SU-DHL-6 (cell line): Measurements from ENCODE around the gene PRDM13.

Source experiments
- H2AFZ ChIP-seq: fragments of 200-600 bp; sonication (generic); 2 replicates; pipeline ENCODE4 v1.6.1; 2014; ENCODE audit warnings: low read depth, mild to moderate bottlenecking, moderate library complexity, mixed read lengths, antibody characterized with exemption, low read length; ENCODE audit not compliant: severe bottlenecking
- H3F3A ChIP-seq: fragments of 200-600 bp; shearing (Covaris generic); 2 replicates; pipeline ENCODE4 v1.6.0; 2016; ENCODE audit warnings: antibody characterized with exemption, mild to moderate bottlenecking; ENCODE audit not compliant: insufficient read depth
- H3K27ac ChIP-seq: fragments of 200-600 bp; sonication (generic); 2 replicates; pipeline ENCODE4 v1.5.1; 2016; ENCODE audit warnings: low read depth, mild to moderate bottlenecking, low read length, moderate library complexity, mixed read lengths
- H3K27me3 ChIP-seq: fragments of 200-600 bp; sonication (generic), shearing (Covaris generic); 2 replicates; pipeline ENCODE4 v1.6.0; 2014; ENCODE audit warnings: mild to moderate bottlenecking, low read length
- H3K36me3 ChIP-seq: fragments of 200-600 bp; sonication (generic); 2 replicates; pipeline ENCODE4 v1.6.1; 2014; ENCODE audit warnings: mild to moderate bottlenecking, low read length, mixed read lengths
- H3K4me2 ChIP-seq: fragments of 300-600, 200-600 bp; shearing (Covaris generic), sonication (generic); 2 replicates; pipeline ENCODE4 v1.6.0; 2014; ENCODE audit warnings: low read length, low read depth, mild to moderate bottlenecking; ENCODE audit not compliant: poor library complexity, severe bottlenecking
- H3K4me3 ChIP-seq: fragments of 200-600 bp; sonication (generic); 2 replicates; pipeline ENCODE4 v1.5.1; 2014; ENCODE audit warnings: antibody characterized with exemption, low read length, mild to moderate bottlenecking, mixed read lengths; ENCODE audit not compliant: insufficient read depth, poor library complexity, severe bottlenecking
- H3K79me2 ChIP-seq: fragments of 200-600 bp; sonication (generic); 2 replicates; pipeline ENCODE4 v1.6.1; 2014; ENCODE audit warnings: mild to moderate bottlenecking, low read length, moderate library complexity; ENCODE audit not compliant: insufficient read depth
- H3K9ac ChIP-seq: fragments of 200-600 bp; sonication (generic); 2 replicates; pipeline ENCODE4 v1.7.0; 2014; ENCODE audit warnings: mild to moderate bottlenecking, low read length
- H3K9me2 ChIP-seq: fragments of 200-600 bp; sonication (generic); replicated peaks from 2 replicates; pipeline ENCODE4 v1.6.1; 2014; ENCODE audit warnings: low read length; ENCODE audit not compliant: insufficient read depth
- H3K9me3 ChIP-seq: fragments of 200-600 bp; sonication (generic); 2 replicates; pipeline ENCODE4 v1.6.1; 2014; ENCODE audit warnings: low read length, mixed read lengths; ENCODE audit not compliant: insufficient read depth
- H4K20me1 ChIP-seq: fragments of 200-600 bp; sonication (generic); 2 replicates; pipeline ENCODE4 v1.6.1; 2014; ENCODE audit warnings: low read depth, mild to moderate bottlenecking, antibody characterized with exemption, low read length, moderate library complexity, mixed read lengths
- EZH2phosphoT487 ChIP-seq: fragments of 200-600 bp; sonication (generic), shearing (Covaris generic); conservative IDR thresholded peaks from 2 replicates; pipeline ENCODE4 v1.6.1; 2018; ENCODE audit warnings: mild to moderate bottlenecking, antibody characterized with exemption, low read length, moderate library complexity, mixed read lengths
- TF ChIP-seq, protein P1 (sequence below): fragments of 200-600 bp; sonication (generic); IDR thresholded peaks from one replicate; pipeline ENCODE4 v1.5.1; 2017; ENCODE audit warnings: antibody characterized with exemption, mild to moderate bottlenecking, low read length, moderate library complexity; ENCODE audit not compliant: insufficient read depth, poor library complexity, severe bottlenecking

The PRDM13 gene

DNA sequence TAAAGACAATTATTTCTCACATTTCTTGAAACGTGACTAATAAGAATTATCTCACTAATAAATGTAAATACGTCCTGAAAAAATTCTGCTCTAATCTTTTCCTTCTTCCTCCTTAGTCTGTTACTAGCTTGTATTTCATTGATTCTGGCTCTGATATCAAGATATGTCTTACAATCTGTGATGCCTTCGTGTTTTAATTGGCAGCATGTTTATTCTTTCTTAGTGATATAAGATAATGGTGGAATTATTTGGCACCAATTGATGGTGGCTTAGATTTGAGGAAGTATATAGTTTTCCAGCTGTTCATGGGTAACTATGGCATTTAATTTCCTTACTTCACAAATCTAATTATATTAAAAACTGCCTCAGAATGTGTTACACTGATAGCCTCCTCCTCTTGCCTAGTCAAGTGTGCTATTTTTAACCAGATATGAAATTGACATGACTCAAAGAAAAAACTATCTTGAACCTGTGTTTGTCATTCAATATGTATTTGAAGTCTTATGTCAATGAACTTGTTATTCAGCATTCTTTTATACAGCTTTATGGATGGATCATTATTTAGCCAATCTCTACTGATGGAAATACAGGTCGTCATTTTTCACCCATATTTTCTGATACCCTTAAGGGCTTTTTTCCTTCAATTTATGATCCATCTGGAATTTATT is 43.4 kb upstream of the PRDM13 start:
- no peaks in the 10 kb centered on the region for H3K27me3 ChIP-seq
- no peaks in the 10 kb centered on the region for H3K9me2 ChIP-seq
- no peak overlapping the region for H3K27ac ChIP-seq
- peaks cover 33% of the 10 kb centered on the region; the same call in 1 of the 2 replicates for H3K36me3 ChIP-seq
- no peak overlapping the region for H3K4me3 ChIP-seq
- no peaks in the 10 kb centered on the region for H3K9me3 ChIP-seq
- peaks cover 82% of the 10 kb centered on the region for H3K79me2 ChIP-seq
- H3K4me2 ChIP-seq: no peak overlapping the region
- no peak overlapping the region for H2AFZ ChIP-seq
- TF ChIP-seq, protein P1, sequence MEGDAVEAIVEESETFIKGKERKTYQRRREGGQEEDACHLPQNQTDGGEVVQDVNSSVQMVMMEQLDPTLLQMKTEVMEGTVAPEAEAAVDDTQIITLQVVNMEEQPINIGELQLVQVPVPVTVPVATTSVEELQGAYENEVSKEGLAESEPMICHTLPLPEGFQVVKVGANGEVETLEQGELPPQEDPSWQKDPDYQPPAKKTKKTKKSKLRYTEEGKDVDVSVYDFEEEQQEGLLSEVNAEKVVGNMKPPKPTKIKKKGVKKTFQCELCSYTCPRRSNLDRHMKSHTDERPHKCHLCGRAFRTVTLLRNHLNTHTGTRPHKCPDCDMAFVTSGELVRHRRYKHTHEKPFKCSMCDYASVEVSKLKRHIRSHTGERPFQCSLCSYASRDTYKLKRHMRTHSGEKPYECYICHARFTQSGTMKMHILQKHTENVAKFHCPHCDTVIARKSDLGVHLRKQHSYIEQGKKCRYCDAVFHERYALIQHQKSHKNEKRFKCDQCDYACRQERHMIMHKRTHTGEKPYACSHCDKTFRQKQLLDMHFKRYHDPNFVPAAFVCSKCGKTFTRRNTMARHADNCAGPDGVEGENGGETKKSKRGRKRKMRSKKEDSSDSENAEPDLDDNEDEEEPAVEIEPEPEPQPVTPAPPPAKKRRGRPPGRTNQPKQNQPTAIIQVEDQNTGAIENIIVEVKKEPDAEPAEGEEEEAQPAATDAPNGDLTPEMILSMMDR: no peak
- TF ChIP-seq EZH2phosphoT487: no peak
- H3K9ac ChIP-seq: no peak overlapping the region
- peaks cover 14% of the 10 kb centered on the region; the same call in 1 of the 2 replicates for H3F3A ChIP-seq
- peaks cover 45% of the 10 kb centered on the region for H4K20me1 ChIP-seq

- Histone ChIP-seq H3K9me3 (no peaks in the 10 kb centered on the region), H3K4me2 (peak within 1 kb of the TSS; percentile 87), H3K79me2 (peaks cover 51% of the 10 kb centered on the region), H2AFZ (peak within 1 kb of the TSS; percentile 93), H3K9ac (peak within 1 kb of the TSS; percentile 84), H3K36me3 (no peaks in the 10 kb centered on the region), H3F3A (peaks cover 5% of the 10 kb centered on the region; the same call in 1 of the 2 replicates), H3K4me3 (peak within 1 kb of the TSS; percentile 96), H3K9me2 (no peaks in the 10 kb centered on the region), H4K20me1 (peaks cover 31% of the 10 kb centered on the region), H3K27me3 (no peaks in the 10 kb centered on the region), H3K27ac (peak within 1 kb of the TSS; percentile 45)
- TF ChIP-seq EZH2phosphoT487: no peak
- TF ChIP-seq, protein P1: no peak
These were observed 38.3 kb upstream of the PRDM13 start, which contains the start of gene CCNC for GRCh38 chr6:99568103-99568933. TSS of gene CCNC (minus strand) at chr6:99568660. CDS start at chr6:99568527, 133 bp downstream.

- H3K4me2 ChIP-seq: no peak overlapping the region
- H3K27ac ChIP-seq: no peak overlapping the region
- H2AFZ ChIP-seq: no peak overlapping the region
- H4K20me1 ChIP-seq: no peaks in the 10 kb centered on the region
- H3F3A ChIP-seq: no peaks in the 10 kb centered on the region
- H3K9me2 ChIP-seq: no peaks in the 10 kb centered on the region
- TF ChIP-seq, protein P1: no peak
- no peak for TF ChIP-seq EZH2phosphoT487
- H3K27me3 ChIP-seq: no peaks in the 10 kb centered on the region
- no peaks in the 10 kb centered on the region for H3K36me3 ChIP-seq
- no peaks in the 10 kb centered on the region for H3K9me3 ChIP-seq
- H3K4me3 ChIP-seq: no peak overlapping the region
- H3K9ac ChIP-seq: no peak overlapping the region
- H3K79me2 ChIP-seq: no peaks in the 10 kb centered on the region
These were observed 32.5 kb upstream of the PRDM13 start for GRCh38 chr6:99573980-99574617.
